Cardiac muscle cell (in vitro differentiated cells and primary cell): Measurements from ENCODE around the gene PIGC. TPM values are rescaled to one million over a fixed set of nuclear protein-coding genes. Genes with fewer than 3 reads are reported as not detected.
A peak's percentile ranks its signal among the peaks of the same experiment; 100 is the strongest.

Experiments used
- DNase-seq, 2 donors: peaks; one replicate each; pipeline versions ENCODE4 v3.0.0 to v3.0.0-alpha.2; 2010 to 2017; ENCODE audit warnings: low read depth in 1 of 2, low spot score in 1 of 2
- H3K27ac ChIP-seq: fragments of 200-600 bp; sonication (generic); 2 replicates; pipeline ENCODE4 v1.5.1; 2016
- H3K27me3 ChIP-seq: fragments of 200-600 bp; sonication (generic); 2 replicates; pipeline ENCODE4 v1.6.0; 2016; ENCODE audit warnings: control low read depth
- H3K36me3 ChIP-seq: fragments of 200-600 bp; sonication (generic); 2 replicates; pipeline ENCODE4 v1.5.1; 2016; ENCODE audit warnings: control low read depth
- H3K4me1 ChIP-seq: fragments of 200-600 bp; sonication (generic); 2 replicates; pipeline ENCODE4 v1.8.1; 2017; ENCODE audit warnings: low read depth, mild to moderate bottlenecking, mixed run types
- H3K4me3 ChIP-seq: fragments of 200-600 bp; sonication (generic); 2 replicates; pipeline ENCODE4 v1.5.1; 2016; ENCODE audit warnings: mild to moderate bottlenecking
- H3K9me3 ChIP-seq: fragments of 200-600 bp; sonication (generic); 2 replicates; pipeline ENCODE4 v1.5.1; 2017; ENCODE audit warnings: low read depth, mild to moderate bottlenecking, control low read depth
- polyA plus RNA-seq: library from polyadenylated mRNA; unstranded; fragments of >200 nt; fragmentation: Nextera tagmentation; extraction: Ambion mirVana; gene quantifications from 2 replicates; pipeline ENCODE4 v1.2.1, GENCODE V29; 2016
- total RNA-seq: library from RNA; depleted of rRNA; stranded (reverse); fragments of >200 nt; gene quantifications from 2 replicates; pipeline ENCODE4 v1.2.3, GENCODE V29; 2016
- TF ChIP-seq, protein P1 (sequence below): IDR thresholded peaks from 2 replicates; pipeline ENCODE4 v1.5.1; 2012; ENCODE audit warnings: low read depth, mild to moderate bottlenecking, low read length

The PIGC gene
- total and polyA plus RNA-seq, 2 experiments from 2014 or later = 10.9 to 35.1 TPM

GRCh38 chr1:172414331-172414730, 29.5 kb downstream of the PIGC start:
- Histone ChIP-seq H3K27me3 (no peaks in the 10 kb centered on the region), H3K27ac (no peak overlapping the region), H3K4me3 (no peak overlapping the region), H3K4me1 (no peaks in the 10 kb centered on the region), H3K36me3 (no peaks in the 10 kb centered on the region), H3K9me3 (no peaks in the 10 kb centered on the region)
- TF ChIP-seq, protein P1, sequence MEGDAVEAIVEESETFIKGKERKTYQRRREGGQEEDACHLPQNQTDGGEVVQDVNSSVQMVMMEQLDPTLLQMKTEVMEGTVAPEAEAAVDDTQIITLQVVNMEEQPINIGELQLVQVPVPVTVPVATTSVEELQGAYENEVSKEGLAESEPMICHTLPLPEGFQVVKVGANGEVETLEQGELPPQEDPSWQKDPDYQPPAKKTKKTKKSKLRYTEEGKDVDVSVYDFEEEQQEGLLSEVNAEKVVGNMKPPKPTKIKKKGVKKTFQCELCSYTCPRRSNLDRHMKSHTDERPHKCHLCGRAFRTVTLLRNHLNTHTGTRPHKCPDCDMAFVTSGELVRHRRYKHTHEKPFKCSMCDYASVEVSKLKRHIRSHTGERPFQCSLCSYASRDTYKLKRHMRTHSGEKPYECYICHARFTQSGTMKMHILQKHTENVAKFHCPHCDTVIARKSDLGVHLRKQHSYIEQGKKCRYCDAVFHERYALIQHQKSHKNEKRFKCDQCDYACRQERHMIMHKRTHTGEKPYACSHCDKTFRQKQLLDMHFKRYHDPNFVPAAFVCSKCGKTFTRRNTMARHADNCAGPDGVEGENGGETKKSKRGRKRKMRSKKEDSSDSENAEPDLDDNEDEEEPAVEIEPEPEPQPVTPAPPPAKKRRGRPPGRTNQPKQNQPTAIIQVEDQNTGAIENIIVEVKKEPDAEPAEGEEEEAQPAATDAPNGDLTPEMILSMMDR = no peak
- DNase-seq = peak in 1 of 2 donors; percentile 41

- TF ChIP-seq, protein P1 = no peak
- no peaks in the 10 kb centered on the region for H3K27me3 ChIP-seq
- H3K9me3 ChIP-seq = no peaks in the 10 kb centered on the region
- H3K36me3 ChIP-seq = no peaks in the 10 kb centered on the region
- H3K27ac ChIP-seq = no peak overlapping the region
- H3K4me3 ChIP-seq = no peak overlapping the region
- no peak for DNase-seq
- no peaks in the 10 kb centered on the region for H3K4me1 ChIP-seq
Observed at GRCh38 chr1:172411791-172412338, 32.0 kb downstream of the PIGC start.

- DNase-seq = no peak
- no peak overlapping the region for H3K4me3 ChIP-seq
- H3K36me3 ChIP-seq = no peaks in the 10 kb centered on the region
- TF ChIP-seq, protein P1 = no peak
- H3K27me3 ChIP-seq = no peaks in the 10 kb centered on the region
- H3K27ac ChIP-seq = no peak overlapping the region
- H3K4me1 ChIP-seq = no peaks in the 10 kb centered on the region
- no peaks in the 10 kb centered on the region for H3K9me3 ChIP-seq
Observed at GRCh38 chr1:172410027-172410426, 33.8 kb downstream of the PIGC start.

DNA sequence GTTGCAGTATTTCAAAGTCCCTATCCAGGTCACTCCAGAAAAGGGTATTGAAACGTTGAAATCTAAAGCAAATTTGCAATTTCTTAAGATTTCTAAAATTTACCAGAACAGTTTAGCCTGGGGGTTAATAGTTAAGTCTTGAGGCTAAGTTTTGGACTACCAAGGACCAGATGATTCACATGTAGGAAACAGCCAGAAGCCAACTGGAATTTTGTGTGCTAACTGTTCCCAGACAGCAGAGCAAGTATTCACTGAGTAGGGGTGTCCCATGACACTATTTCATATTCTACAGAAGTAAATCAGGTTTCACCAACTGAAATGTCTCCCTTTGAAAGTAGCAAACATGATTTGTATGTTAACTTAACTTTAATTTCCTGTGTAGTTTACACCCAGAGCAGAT, 34.9 kb downstream of the PIGC start:
- Histone ChIP-seq H3K36me3 (no peaks in the 10 kb centered on the region), H3K27me3 (no peaks in the 10 kb centered on the region), H3K9me3 (no peaks in the 10 kb centered on the region), H3K4me1 (no peaks in the 10 kb centered on the region), H3K4me3 (no peak overlapping the region), H3K27ac (no peak overlapping the region)
- no peak for DNase-seq
- TF ChIP-seq, protein P1 = no peak

- H3K27ac ChIP-seq = no peak overlapping the region
- TF ChIP-seq, protein P1 = no peak
- no peak for DNase-seq
- H3K4me1 ChIP-seq = no peaks in the 10 kb centered on the region
- H3K4me3 ChIP-seq = no peak overlapping the region
- no peaks in the 10 kb centered on the region for H3K36me3 ChIP-seq
- no peaks in the 10 kb centered on the region for H3K27me3 ChIP-seq
- no peaks in the 10 kb centered on the region for H3K9me3 ChIP-seq
Observed at GRCh38 chr1:172406968-172407367, 36.9 kb downstream of the PIGC start.
